Left lung (tissue), 10 donors: ENCODE measurements around the gene SLC13A5. TPM values are rescaled to one million over a fixed set of nuclear protein-coding genes. Genes with fewer than 3 reads are reported as not detected.

Source experiments
- ATAC-seq: fragments of 200-7000 bp; cut with Tn5 transposase; one replicate; pipeline ENCODE4 v1.9.1; 2020; ENCODE audit warnings: moderate library complexity
- DNase-seq, 4 donors: peaks; one replicate each; pipeline ENCODE4 v3.0.0-alpha.2; 2013 to 2020
- H3K27ac ChIP-seq, 2 donors: fragments of 200-600 bp; sonication (generic) in 1 of 2; one replicate each; pipeline versions ENCODE4 v1.5.0 to v1.8.0; 2020 to 2021
- H3K27me3 ChIP-seq, 2 donors: fragments of 200-600 bp; sonication (generic) in 1 of 2; one replicate each; pipeline versions ENCODE4 v1.5.0 to v1.8.0; 2020 to 2021
- H3K36me3 ChIP-seq, 2 donors: fragments of 200-600 bp; sonication (generic) in 1 of 2; one replicate each; pipeline versions ENCODE4 v1.5.0 to v1.8.0; 2020 to 2021
- H3K4me1 ChIP-seq, 2 donors: fragments of 200-600 bp; one replicate each; pipeline ENCODE4 v1.8.0; 2021
- H3K4me3 ChIP-seq, 2 donors: fragments of 200-600 bp; sonication (generic) in 1 of 2; one replicate each; pipeline versions ENCODE4 v1.5.0 to v1.8.0; 2020 to 2021; ENCODE audit warnings: mild to moderate bottlenecking in 1 of 2
- H3K9me3 ChIP-seq, 2 donors: fragments of 200-600 bp; sonication (generic) in 1 of 2; one replicate each; pipeline versions ENCODE4 v1.5.0 to v1.8.0; 2020 to 2021
- intact Hi-C, 2 donors: fragments of 100-400 bp; cut with DNase I; formaldehyde crosslinking; loops; one replicate each; pipeline versions ENCODE4 v1.11.2 to v1.14.2; 2022
- polyA plus RNA-seq, 6 donors: library from polyadenylated mRNA; unstranded; fragments of 120-200 nt; gene quantifications; one replicate each; pipeline ENCODE4 v1.2.1, GENCODE V29; 2013; ENCODE audit not compliant: insufficient read length in 6 of 6
- total RNA-seq, 2 donors: library from RNA; stranded (reverse); fragmentation: NEBNext Ultra II Directional; extraction: Animal tissue kit (Norgen Biotek cat#: 25700); gene quantifications; one replicate each; pipeline ENCODE4 v1.2.1, GENCODE V29; 2021
- TF ChIP-seq, protein P1 (sequence below), 2 donors: fragments of 200-600 bp; sonication (generic) in 1 of 2; IDR thresholded peaks; one replicate each; pipeline versions ENCODE4 v1.5.0 to v1.8.0; 2021; ENCODE audit warnings: antibody characterized with exemption in 2 of 2
- donor health status: DM: no; HTN: yes; CAD: no.
- donor health status: DM: no; HTN: no; CAD: no.

The SLC13A5 gene
- total and polyA plus RNA-seq, 8 donors, result 0.17 to 0.77 (median 0.47) TPM; not detected in 1

DNA sequence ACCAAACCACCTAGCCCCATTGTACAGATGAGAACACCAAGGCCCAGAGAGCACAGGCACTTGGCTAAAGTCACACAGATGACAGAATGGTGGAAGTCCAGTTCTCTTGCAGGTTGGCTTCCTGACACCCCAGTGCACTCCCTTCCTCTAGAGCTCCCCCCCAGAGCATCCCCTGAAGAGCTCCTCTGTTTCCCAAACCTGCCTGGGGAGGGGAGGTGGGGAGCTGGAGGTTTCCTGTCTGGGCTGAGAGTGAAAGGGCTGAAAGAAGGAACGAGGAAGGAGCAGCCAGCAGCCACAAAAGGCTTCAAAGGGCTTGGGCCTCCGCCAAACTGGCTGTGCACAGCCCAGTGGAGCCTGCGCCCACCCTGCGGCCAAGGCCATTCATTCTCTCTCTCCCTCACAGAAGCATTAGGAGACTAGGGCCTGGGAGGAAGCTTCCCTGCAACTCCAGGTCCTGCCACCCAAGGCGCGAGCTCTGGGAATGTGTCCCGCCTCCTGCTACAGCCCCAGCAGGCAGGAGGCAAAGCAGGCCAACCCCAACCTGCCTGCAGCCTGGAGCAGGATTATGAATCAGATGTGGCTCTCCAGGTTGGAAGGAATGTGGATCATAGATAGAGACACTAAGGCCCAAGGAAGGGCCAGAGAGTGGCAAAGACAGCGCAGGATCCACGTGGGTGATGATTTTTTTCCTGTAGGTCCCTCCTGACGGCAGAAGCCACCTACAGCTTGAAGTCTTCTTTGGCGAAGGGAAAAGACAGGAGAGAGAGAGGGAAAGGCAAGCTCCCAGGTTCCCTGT, 913 bp downstream of the SLC13A5 start:
- Histone ChIP-seq H3K36me3 (no peaks in the 10 kb centered on the region), H3K27me3 (peaks cover 23 to 83% of the 10 kb centered on the region in 2 donors), H3K4me1 (peaks cover 12 to 16% of the 10 kb centered on the region in 2 donors), H3K9me3 (no peaks in the 10 kb centered on the region), H3K4me3 (no peak overlapping the region), H3K27ac (no peak overlapping the region)
- ATAC-seq (no peak), DNase-seq (peak in 1 of 4 donors; percentile 40)
- TF ChIP-seq, protein P1, sequence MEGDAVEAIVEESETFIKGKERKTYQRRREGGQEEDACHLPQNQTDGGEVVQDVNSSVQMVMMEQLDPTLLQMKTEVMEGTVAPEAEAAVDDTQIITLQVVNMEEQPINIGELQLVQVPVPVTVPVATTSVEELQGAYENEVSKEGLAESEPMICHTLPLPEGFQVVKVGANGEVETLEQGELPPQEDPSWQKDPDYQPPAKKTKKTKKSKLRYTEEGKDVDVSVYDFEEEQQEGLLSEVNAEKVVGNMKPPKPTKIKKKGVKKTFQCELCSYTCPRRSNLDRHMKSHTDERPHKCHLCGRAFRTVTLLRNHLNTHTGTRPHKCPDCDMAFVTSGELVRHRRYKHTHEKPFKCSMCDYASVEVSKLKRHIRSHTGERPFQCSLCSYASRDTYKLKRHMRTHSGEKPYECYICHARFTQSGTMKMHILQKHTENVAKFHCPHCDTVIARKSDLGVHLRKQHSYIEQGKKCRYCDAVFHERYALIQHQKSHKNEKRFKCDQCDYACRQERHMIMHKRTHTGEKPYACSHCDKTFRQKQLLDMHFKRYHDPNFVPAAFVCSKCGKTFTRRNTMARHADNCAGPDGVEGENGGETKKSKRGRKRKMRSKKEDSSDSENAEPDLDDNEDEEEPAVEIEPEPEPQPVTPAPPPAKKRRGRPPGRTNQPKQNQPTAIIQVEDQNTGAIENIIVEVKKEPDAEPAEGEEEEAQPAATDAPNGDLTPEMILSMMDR (IDR thresholded peaks at IDR 0.05), result no peak
- intact Hi-C loops, result no loop called here

DNA sequence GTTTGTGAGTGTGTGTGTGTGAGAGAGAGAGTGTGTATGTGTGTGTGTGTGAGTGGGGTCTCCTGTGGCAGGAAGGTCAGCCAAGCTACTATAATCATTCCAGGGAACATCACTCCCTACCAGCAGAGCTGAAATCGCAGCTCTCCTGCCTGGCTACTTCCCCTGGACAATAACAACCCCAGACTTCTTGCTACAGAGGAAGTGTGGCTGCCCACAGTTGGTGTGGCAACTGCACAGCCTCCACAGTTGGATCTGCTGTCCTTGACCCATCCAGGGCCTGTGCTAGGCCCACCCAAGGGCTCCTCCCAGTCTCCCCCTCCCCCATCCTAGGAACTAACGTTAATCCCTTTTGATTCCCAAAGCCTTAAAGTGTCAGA, 1.5 kb downstream of the SLC13A5 start:
- no peak overlapping the region for H3K4me3 ChIP-seq
- H3K9me3 ChIP-seq, result no peaks in the 10 kb centered on the region
- TF ChIP-seq, protein P1 (IDR thresholded peaks at IDR 0.05), result no peak
- DNase-seq, result no peak
- peaks cover 23 to 88% of the 10 kb centered on the region in 2 donors for H3K27me3 ChIP-seq
- intact Hi-C loops, result no loop called here
- no peak overlapping the region for H3K27ac ChIP-seq
- peaks cover 12 to 16% of the 10 kb centered on the region in 2 donors for H3K4me1 ChIP-seq
- ATAC-seq, result peak; percentile 58
- H3K36me3 ChIP-seq, result no peaks in the 10 kb centered on the region

DNA sequence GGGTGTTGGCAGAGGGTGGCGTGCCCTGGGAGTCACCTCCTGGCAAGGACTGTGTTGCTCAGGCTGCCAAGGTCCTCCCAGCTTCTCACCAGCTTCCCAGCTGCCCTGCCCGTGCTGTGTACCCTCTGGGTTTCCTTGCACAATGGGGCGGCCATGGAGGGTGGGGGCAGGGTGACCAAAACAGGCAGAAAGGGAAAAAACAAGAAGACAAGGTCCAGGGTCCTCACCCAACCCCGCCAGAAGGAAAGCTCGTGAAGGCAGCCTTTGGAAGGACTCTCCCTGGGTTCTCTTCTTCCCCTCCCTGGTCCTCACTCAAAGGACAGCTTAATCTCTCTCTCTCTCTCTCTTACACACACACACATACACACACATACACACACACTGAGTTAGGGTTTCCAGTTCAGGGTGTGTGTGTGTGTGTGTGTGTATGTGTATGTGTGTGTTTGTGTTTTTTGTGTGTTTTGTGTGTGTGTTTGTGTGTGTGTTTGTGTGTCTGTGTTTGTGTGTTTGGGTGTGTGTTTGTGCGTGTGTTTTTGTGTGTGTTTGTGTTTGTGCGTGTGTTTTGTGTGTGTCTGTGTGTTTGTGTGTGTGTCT, 2.0 kb downstream of the SLC13A5 start:
- no peaks in the 10 kb centered on the region for H3K9me3 ChIP-seq
- peaks cover 23 to 88% of the 10 kb centered on the region in 2 donors for H3K27me3 ChIP-seq
- no peak for DNase-seq
- H3K4me3 ChIP-seq, result no peak overlapping the region
- H3K36me3 ChIP-seq, result no peaks in the 10 kb centered on the region
- TF ChIP-seq, protein P1 (IDR thresholded peaks at IDR 0.05), result no peak
- no peak overlapping the region for H3K27ac ChIP-seq
- peaks cover 12 to 16% of the 10 kb centered on the region in 2 donors for H3K4me1 ChIP-seq
- no peak for ATAC-seq
- intact Hi-C loops, result no loop called here

DNA sequence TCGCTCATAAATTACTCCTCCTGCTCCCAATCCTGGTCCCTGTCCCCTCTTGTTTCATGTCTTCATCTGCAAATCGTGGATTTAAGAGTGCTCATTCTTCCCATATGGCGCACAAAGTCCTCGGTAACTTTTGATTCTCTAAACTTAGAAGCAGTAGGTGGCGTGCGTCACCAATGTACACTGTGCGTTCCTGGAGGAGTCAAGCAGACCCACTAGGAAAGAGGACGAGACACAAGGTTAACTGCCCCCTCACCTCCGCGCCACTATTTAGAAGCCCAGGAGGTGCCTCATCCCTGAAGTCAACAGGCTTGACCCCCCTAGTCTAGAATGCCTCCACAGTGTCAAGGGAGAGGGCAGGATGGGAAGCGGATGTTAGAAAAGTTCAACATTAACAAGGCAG, 2.9 kb downstream of the SLC13A5 start:
- Histone ChIP-seq H3K27ac (no peak overlapping the region), H3K36me3 (no peaks in the 10 kb centered on the region), H3K27me3 (peaks cover 23 to 87% of the 10 kb centered on the region in 2 donors), H3K4me1 (peaks cover 12 to 16% of the 10 kb centered on the region in 2 donors), H3K4me3 (no peak overlapping the region), H3K9me3 (no peaks in the 10 kb centered on the region)
- ATAC-seq (no peak), DNase-seq (no peak)
- TF ChIP-seq, protein P1 (IDR thresholded peaks at IDR 0.05), result no peak
- intact Hi-C loops, result no loop called here

DNA sequence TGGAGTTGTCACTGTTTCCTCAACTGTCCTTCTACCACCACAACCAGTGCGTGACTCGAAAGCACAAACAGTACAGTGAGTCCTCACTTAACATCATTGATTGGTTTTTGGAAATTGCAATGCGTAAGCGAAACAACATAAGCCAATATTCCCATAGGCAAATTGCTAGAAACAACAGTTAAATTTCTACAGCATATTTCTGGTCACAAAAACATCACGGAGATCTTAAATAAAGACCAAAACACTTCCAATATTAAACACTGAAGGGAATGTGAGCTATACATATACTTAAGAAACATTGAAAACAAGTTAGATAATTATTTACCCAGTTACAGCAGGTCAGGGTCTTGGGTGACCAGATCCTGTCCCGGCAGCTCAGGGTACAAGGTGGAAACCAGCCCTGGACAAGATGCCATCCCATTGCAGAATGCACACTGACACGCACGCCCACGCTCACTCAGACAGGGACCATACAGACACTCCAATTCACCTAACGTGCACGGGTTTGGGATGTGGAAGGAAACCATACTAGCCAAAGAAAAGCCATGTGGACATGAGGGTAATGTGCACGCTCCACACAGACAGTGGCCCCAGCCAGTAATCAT, 4.7 kb downstream of the SLC13A5 start:
- Histone ChIP-seq H3K4me1 (peaks cover 12 to 13% of the 10 kb centered on the region in 2 donors), H3K36me3 (no peaks in the 10 kb centered on the region), H3K9me3 (no peaks in the 10 kb centered on the region), H3K27ac (no peak overlapping the region), H3K27me3 (peaks cover 14 to 81% of the 10 kb centered on the region in 2 donors), H3K4me3 (no peak overlapping the region)
- ATAC-seq (no peak), DNase-seq (no peak)
- TF ChIP-seq, protein P1 (IDR thresholded peaks at IDR 0.05), result no peak
- intact Hi-C loops, result no loop called here
